Esophagus muscularis mucosa (tissue), 4 donors: Measurements from ENCODE around the gene DNLZ. TPM values are rescaled to one million over a fixed set of nuclear protein-coding genes. Genes with fewer than 3 reads are reported as not detected.

Experiments
- DNase-seq: peaks from one replicate; pipeline ENCODE4 v3.0.0-alpha.2; 2017; ENCODE audit errors: extremely low spot score
- H3K27ac ChIP-seq, 4 donors: fragments of 200-600 bp; sonication (generic); replicated peaks in 1 of 4; 1 replicate in 3 of 4; 2 replicates in 1 of 4; pipeline ENCODE4 v1.5.1; 2016 to 2019; ENCODE audit warnings: mild to moderate bottlenecking in 1 of 4
- H3K27me3 ChIP-seq, 4 donors: fragments of 200-600 bp; sonication (generic); one replicate each; pipeline versions ENCODE4 v1.5.1 to v1.6.0; 2016 to 2019
- H3K36me3 ChIP-seq, 4 donors: fragments of 200-600 bp; sonication (generic); one replicate each; pipeline ENCODE4 v1.5.1; 2016 to 2019
- H3K4me1 ChIP-seq, 4 donors: fragments of 200-600 bp; sonication (generic); one replicate each; pipeline ENCODE4 v1.5.1; 2016 to 2019
- H3K4me3 ChIP-seq, 4 donors: fragments of 200-600 bp; sonication (generic); 1 replicate in 2 of 4; 2 replicates in 2 of 4; pipeline ENCODE4 v1.5.1; 2016 to 2019; ENCODE audit warnings: mild to moderate bottlenecking in 4 of 4, moderate library complexity in 1 of 4
- H3K9me3 ChIP-seq, 4 donors: fragments of 200-600 bp; sonication (generic); 1 replicate in 3 of 4; 2 replicates in 1 of 4; pipeline ENCODE4 v1.5.1; 2016 to 2019
- CTCF ChIP-seq, 3 experiments: fragments of 200-600 bp in 2 of 3; fragments of 450-650 bp in 1 of 3; sonication (generic) in 2 of 3; IDR thresholded peaks; one replicate each; pipeline ENCODE4 v1.5.1; 2017 to 2019; ENCODE audit warnings: antibody characterized with exemption in 3 of 3, mild to moderate bottlenecking in 2 of 3, moderate library complexity in 1 of 3
- EP300 ChIP-seq: sonication (generic); formaldehyde crosslinking; IDR thresholded peaks from one replicate; pipeline ENCODE4 v1.6.1; 2017; ENCODE audit warnings: antibody characterized with exemption
- POLR2A ChIP-seq: fragments of 450-650 bp; IDR thresholded peaks from one replicate; pipeline ENCODE4 v1.6.1; 2017; ENCODE audit warnings: antibody characterized with exemption, moderate library complexity, mild to moderate bottlenecking, low read depth
- POLR2AphosphoS5 ChIP-seq, 2 donors: sonication (generic); formaldehyde crosslinking; IDR thresholded peaks; one replicate each; pipeline ENCODE4 v1.6.1; 2017; ENCODE audit warnings: antibody characterized with exemption in 2 of 2
- WGBS: methylation state at CpG from one replicate; pipeline ENCODE4 v1.1.5; 2018; 5-methylcytosine and 5-hydroxymethylcytosine counted together
- intact Hi-C: fragments of 100-400 bp; cut with DNase I; formaldehyde crosslinking; loops from one replicate; pipeline ENCODE4 v1.15.1; 2023
- total RNA-seq, 4 donors: library from RNA; depleted of rRNA; stranded (reverse); fragments of >200 nt; gene quantifications; one replicate each; pipeline versions ENCODE4 v1.1.0 to v1.2.1, GENCODE V29; 2016

DNLZ gene
- total RNA-seq, 4 donors from 2014 or later, result 29.5 to 41.3 (median 35.8) TPM

DNA sequence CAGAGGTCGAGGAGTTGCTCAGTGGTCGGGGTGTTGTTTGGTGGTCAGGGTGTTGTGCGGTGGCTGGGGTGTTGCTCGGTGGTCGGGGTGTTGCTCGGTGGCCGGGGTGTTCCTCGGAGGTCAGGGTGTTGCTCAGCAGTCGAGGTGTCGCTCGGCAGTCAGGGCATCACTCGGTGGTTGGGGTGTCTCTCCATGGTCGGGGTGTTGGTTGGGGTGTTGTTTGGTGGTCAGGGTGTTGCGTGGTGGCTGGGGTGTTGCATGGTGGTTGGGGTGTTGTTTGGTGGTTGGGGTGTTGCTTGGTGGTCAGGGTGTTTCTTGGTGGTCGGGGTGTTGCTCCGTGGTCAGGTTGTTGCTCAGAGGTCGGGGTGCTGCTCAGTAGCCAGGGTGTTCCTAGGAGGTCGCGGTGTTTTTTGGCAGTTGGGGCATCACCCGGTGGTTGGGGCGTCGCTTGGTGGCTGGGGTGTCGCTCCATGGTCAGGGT is 47.2 kb downstream of the DNLZ start:
- Histone ChIP-seq H3K4me1 (no peaks in the 10 kb centered on the region), H3K4me3 (no peak overlapping the region), H3K27ac (no peak overlapping the region), H3K36me3 (no peaks in the 10 kb centered on the region), H3K27me3 (peaks cover 0 to 12% (median 2%) of the 10 kb centered on the region in 4 donors), H3K9me3 (peaks cover 0 to 13% (median 8%) of the 10 kb centered on the region in 4 donors)
- intact Hi-C loops, result no loop called here
- TF ChIP-seq EP300 (no peak), POLR2AphosphoS5 (IDR thresholded peaks at IDR 0.05) (no peak), POLR2A (no peak), CTCF (IDR thresholded peaks at IDR 0.05) (no peak)
- 88% methylated on average over 20 of the region's 23 CpGs for WGBS
- DNase-seq, result no peak

- Histone ChIP-seq H3K4me1 (no peaks in the 10 kb centered on the region), H3K36me3 (no peaks in the 10 kb centered on the region), H3K27me3 (peaks cover 0 to 26% (median 6%) of the 10 kb centered on the region in 4 donors), H3K4me3 (no peak overlapping the region), H3K27ac (no peak overlapping the region), H3K9me3 (peaks cover 0 to 13% (median 8%) of the 10 kb centered on the region in 4 donors)
- WGBS, result 94% methylated on average over 4 of the region's 4 CpGs
- TF ChIP-seq POLR2A (no peak), EP300 (no peak), POLR2AphosphoS5 (IDR thresholded peaks at IDR 0.05) (no peak), CTCF (IDR thresholded peaks at IDR 0.05) (no peak)
- no peak for DNase-seq
- intact Hi-C loops, result no loop called here
Observed at GRCh38 chr9:136314944-136315343, 48.6 kb downstream of the DNLZ start.

DNA sequence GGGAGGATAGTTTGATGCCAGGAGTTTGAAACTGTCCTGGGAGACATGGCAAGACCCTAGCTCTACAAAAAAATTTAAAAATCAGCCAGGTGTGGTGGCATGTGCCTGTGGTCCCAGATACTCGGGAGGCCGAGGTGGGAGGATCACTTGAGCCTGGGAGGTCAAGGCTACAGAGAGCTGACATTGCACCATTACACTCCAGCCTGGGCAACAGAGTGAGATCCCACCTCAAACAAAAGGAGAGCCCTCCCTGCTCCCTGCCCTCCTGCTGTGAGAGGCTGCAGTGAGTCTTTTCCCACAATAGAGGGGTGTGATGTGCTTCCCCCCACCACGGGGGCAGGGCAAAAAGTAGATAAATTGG is 49.5 kb downstream of the DNLZ start:
- no peak for TF ChIP-seq CTCF (IDR thresholded peaks at IDR 0.05)
- H3K27ac ChIP-seq, result no peak overlapping the region
- 79% methylated on average over 3 of the region's 3 CpGs for WGBS
- no peaks in the 10 kb centered on the region for H3K36me3 ChIP-seq
- no peak overlapping the region for H3K4me3 ChIP-seq
- H3K27me3 ChIP-seq, result peaks cover 0 to 35% (median 6%) of the 10 kb centered on the region in 4 donors
- H3K9me3 ChIP-seq, result peaks cover 0 to 13% (median 8%) of the 10 kb centered on the region in 4 donors
- intact Hi-C loops, result no loop called here
- no peaks in the 10 kb centered on the region for H3K4me1 ChIP-seq
- no peak for DNase-seq

DNA sequence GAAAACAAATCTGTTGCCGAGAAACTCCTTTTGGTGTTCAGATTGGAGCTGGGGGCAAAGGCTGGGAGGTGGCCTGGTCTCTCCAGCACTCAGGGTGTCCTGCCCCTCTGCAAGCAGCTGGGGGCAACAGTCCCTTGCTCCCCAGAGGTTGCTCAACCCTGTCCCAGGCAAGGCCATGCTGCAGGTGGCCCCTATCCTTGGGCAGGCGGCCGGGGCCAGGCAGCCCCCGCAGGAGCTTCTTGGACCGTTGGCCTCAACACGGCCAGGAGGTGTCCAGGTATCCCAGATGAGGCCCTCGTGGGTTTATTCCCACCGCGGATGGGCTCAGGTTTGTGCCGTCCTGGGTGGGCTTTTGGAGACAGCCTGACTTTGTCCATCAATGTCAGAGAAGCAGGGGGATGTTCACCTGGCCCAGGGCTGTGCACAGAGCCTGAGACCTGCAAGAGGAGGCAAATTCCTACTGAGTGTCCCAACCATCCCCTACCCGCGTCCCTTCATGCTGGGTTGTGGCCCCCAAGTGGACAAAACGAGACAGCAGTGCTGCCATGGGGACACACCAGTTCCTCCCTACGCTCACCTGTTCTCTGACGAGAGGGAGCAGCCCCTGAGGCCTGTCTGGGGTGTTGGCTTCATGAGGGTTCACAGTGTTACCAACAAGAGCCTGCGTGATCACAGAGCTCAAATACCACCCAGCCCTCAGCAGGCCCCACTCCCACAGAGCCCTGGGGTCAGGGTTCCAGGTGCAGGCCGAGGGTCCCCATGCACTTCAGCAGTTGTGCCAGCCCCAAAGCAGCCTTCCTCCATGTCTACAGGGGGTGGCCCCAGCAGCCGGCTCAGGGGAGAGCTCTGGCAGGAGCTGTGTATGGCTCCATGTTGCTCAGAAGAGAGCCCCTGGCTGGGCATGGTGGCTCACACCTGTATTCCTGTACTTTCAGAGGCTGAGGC is 50.2 kb downstream of the DNLZ start:
- Histone ChIP-seq H3K4me1 (no peaks in the 10 kb centered on the region), H3K36me3 (no peaks in the 10 kb centered on the region), H3K27ac (no peak overlapping the region), H3K4me3 (no peak overlapping the region), H3K27me3 (peaks cover 0 to 40% (median 6%) of the 10 kb centered on the region in 4 donors), H3K9me3 (peaks cover 0 to 13% (median 8%) of the 10 kb centered on the region in 4 donors)
- TF ChIP-seq CTCF (IDR thresholded peaks at IDR 0.05) (no peak), EP300 (no peak), POLR2A (no peak), POLR2AphosphoS5 (IDR thresholded peaks at IDR 0.05) (no peak)
- DNase-seq, result no peak
- 71% methylated on average over 7 of the region's 18 CpGs for WGBS
- intact Hi-C loops, result no loop called here
